ENCODE results near the gene PLXNA1.

PLXNA1 gene

DNA sequence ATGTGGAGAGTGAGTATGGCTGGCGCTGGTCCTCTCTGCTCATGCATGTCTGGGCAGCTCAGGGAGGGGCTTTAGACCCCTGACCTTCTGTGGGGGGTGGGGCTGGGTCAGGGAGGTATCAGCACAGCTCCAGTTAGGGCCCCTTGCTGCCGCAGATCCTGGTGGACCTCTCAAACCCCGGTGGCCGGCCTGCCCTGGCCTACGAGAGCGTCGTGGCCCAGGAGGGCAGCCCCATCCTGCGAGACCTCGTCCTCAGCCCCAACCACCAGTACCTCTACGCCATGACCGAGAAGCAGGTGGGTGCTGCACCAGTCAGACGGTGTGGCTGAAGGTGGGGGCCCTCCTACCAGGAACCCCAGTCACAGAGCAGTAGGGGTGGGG is 20.2 kb downstream of the PLXNA1 start:
- no peak for DNase-seq

DNA sequence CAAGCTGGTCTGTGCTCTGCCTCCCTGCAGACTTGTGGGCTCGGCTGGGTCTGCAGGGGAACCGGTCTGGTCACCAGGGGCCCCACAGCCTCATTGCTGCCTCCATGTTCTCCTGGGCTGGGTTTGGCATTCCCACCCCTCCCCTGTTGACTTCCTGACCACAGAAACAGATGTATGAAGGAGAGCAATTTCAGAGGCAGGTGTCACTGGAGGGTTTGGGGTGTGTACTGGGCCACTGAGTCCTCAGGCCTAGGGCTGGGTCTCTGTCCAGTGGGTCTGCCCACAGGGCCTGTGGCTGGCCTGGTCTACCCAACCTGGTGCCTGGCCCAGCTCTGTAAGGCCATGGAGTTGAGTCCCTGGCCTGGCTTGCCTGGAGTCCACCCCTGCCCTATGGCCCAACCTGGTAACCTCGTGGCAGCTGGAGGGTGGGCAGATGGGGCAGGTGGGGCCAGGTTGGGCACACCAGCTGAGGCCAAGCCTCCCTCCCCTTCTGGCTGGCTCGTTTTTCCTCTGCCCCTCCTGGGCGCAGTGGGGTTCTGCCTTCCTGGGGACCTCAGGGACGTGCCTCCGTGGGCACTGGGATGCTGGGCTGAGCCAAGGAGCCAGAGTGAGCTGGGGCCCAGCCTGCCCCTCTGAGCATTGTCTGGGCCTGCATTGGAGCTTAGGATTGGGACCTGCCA is 20.8 kb downstream of the PLXNA1 start:
- DNase-seq = no peak

DNA sequence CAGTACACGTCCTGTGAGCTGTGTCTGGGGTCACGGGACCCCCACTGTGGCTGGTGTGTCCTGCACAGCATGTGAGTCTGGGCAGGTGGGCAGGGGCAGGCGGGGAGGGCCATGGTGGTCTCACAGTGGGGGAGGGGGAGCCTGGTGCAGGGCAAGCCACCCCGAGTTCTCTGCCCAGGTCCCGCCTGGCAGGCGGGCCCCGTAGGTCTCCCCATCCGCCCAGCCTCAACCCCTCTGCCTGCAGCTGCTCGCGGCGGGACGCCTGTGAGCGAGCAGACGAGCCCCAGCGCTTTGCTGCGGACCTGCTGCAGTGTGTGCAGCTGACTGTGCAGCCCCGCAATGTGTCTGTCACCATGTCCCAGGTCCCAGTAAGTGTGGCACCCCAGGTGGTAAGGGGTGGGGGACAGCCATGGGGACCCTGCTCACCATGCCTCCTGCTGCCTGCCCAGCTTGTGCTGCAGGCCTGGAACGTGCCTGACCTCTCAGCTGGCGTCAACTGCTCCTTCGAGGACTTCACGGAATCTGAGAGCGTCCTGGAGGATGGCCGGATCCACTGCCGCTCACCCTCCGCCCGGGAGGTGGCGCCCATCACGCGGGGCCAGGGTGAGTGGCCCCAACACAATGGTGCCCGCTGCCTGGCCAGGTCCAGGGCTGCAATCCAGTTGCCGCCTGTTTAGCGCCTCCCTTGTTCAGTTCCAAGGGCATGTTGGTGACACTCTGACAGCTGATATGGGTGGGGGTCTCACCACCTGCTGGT is 21.9 kb downstream of the PLXNA1 start:
- no peak for DNase-seq

DNA sequence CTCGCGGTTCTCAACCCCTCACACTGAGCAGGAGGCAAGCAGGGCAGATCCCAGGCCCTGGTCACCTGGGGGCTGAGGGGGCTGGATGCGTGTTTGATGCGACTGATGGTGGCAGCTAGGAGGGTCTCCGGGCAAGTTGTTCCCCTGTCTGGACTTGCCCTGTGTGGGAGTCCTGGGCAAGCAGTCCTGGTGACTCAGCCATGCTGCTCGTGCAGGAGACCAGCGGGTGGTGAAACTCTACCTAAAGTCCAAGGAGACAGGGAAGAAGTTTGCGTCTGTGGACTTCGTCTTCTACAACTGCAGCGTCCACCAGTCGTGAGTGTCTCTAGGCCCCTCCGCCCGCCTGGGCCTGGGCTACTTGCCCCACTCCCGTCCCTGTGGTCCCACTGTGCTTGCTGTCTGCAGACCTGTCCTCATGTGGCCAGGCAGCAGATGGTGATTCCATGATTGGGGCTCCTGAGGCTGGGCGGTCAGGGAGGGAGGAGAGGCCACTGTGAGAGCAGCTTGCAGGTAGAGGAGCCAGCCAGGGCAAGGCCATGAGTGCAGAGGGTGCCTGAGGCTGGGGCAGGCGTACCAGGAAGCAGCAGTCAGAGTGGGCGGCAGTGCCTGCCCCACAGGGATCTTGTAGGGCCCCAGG is 23.1 kb downstream of the PLXNA1 start:
- no peak for DNase-seq

GRCh38 chr3:127006781-127007436 is 24.0 kb downstream of the PLXNA1 start:
- DNase-seq = no peak

DNA sequence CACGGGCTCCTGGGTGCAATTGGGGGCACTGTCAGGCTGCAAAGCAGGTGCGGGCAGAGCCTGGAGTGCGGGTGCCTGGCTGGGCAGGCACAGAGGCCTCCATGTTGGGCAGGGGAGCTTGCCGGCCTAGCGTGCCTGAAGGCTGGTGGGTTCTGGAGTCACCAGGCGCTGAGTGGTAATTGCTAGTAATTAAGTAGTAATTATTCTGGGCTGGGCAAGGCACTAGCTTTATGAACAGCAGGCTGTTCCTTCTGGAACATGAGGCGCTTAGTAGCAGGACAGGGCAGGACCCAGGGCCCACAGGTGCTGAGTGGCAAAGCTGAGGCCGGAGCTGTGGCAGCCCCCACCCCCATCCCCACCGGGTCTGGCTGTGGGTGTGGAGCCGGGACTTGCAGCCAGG is 25.3 kb downstream of the PLXNA1 start:
- DNase-seq = no peak

GRCh38 chr3:127009531-127009930 is 26.6 kb downstream of the PLXNA1 start:
- DNase-seq = no peak

DNA sequence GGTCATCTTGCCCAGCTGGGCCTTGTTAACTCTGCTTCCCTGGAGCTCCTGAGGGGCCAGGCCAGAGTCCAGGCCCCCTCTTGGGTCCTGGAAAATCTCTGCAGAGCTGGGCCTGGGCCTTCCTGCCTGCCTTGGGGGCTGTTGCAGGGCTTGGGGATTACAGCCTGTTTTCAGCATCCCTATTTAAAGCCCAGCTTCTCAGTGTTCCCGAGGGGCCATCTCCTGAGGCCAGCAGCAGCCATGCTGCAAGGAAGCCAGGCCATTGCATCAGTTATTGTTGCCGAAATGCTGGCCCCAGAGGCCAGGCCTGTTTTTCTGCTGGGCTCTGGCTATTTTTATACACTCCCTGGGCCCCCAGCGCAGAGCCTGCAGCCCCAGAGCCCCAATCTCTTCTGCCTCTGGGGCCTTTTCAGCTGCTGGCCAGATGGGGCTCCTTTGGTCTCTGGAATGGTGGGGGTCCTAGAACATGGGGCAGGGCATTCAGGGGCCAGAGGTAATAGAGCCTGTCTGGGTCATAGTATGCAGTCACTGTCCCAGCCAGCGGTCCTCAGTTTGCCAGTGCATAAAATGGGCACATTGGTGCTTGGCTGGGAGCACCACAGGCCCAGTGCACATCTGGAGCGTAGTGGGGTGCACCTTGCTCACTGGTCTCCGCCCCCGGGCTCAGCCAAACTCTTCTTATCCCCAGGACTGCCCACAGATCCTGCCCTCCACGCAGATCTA is 28.5 kb downstream of the PLXNA1 start:
- no peak for DNase-seq

DNA sequence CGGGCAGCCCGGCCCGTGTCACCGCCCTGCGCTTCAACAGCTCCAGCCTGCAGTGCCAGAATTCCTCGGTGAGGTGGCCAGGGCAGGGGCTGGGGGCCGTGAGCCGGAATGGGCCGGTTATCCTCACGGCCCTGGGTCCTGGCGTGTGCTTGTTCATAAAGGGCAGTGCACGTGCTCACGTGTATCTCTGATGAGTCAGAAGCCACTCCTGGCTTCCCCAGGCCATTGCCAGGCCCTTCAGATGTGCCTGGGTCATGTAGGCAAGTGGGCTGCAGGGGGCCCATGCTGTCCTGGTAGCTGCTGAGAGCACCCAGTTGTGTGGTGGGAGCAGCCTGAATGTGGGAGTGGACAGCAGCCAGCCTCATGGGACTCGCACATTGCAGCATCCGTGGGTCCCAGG is 29.2 kb downstream of the PLXNA1 start:
- DNase-seq = no peak

DNA sequence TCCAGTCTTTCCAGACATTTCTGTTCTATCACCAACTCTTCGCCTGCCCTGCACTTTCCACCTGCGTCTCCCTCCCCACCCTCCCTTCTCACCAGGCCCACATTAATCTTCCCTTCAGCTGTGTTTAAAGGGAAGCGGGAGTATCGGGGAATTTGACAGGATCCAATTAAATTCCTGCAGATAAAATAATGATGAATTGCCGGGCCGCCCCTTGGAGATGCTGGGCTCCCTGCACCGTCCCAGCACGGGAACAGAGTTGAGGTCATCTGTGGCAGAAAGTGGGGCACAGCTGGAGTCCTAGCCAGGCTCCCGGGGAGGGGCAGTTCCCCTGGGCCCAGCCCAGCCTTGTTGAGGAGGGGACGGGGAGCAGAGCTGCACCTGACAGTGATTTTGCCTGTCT is 30.3 kb downstream of the PLXNA1 start:
- no peak for DNase-seq

- no peak for DNase-seq
Measured at GRCh38 chr3:127013758-127014535, 31.0 kb downstream of the PLXNA1 start.

GRCh38 chr3:127014536-127015281 is 31.8 kb downstream of the PLXNA1 start:
- no peak for DNase-seq

DNA sequence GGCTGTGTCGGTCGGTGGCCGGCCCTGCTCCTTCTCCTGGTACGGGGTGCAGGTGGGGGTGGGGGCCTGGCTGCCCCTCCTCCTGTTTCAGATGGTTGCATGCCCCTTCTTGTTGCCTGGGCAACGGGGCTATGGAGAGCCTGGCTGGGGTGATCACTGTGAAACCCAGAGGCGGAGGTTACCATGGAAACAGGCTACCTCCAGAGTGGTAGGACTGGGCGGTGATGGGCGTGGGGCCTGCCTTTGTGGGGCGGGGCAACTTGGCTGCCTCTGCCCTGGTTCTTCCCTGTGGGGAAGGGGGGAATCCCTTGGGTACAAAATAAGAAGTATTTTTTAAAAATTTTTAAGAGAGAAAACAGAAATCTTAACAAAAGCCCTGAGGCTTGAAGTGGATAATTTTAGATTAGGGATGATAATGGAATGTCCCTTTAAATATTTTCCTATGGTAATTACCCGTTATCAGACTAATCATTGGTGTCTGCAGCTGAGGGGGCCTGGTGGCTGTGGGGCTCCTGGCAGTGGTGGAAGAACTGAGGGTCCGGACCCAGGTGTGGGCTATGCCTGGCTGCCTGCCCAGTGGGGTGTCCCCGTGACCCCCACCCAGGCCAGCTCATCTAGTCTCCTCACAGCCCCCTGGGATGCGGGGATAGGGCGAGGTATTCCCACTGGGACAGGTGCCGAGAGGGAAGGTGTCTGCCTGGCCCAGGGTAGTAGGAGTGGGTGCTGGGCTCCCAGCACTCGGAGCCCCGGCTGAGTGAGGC is 32.5 kb downstream of the PLXNA1 start:
- DNase-seq = peak; percentile 53

GRCh38 chr3:127016043-127016343 is 33.1 kb downstream of the PLXNA1 start:
- no peak for DNase-seq

DNA sequence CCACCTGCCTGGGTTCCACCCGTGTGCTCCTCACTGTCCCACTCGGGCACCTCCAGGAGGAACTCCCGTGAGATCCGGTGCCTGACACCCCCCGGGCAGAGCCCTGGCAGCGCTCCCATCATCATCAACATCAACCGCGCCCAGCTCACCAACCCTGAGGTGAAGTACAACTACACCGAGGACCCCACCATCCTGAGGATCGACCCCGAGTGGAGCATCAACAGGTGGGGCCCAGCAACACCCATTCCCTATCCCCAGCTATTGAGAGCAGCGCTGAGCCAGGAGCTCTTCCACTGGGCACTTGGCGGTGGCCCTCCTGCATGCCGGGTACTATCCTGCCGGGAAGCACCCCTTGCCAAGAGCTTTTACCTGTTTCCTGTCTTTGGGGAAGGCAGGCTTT is 33.5 kb downstream of the PLXNA1 start:
- no peak for DNase-seq

DNA sequence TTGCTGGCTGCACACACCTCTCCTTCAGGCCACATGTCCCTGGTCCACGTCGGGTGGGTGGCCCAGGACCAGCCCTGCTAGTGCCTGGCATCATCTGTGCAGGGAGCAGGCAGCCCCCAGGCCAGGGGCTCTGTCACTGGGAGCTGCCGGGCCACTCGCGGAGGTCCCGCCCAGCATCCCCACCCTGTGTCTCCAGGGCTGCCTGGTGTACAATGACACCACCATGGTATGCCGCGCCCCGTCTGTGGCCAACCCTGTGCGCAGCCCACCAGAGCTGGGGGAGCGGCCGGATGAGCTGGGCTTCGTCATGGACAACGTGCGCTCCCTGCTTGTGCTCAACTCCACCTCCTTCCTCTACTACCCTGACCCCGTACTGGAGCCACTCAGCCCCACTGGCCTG is 34.3 kb downstream of the PLXNA1 start:
- DNase-seq = no peak

DNA sequence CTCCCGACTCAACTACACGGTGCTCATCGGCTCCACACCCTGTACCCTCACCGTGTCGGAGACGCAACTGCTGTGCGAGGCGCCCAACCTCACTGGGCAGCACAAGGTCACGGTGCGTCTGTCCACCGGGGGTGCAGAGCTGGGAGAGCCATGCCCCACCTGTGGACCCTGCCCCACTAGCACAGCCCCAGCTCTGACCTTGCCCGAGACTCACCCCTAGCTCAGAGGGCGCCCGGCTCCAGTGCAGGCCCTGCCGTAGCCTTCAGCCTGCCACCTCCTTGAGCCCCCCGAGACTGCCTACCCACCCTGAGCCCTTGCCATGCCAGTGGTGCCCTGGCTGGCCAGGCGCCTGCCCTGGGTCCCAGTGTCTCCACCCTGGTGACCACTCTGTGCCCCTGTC is 34.9 kb downstream of the PLXNA1 start:
- DNase-seq = no peak

DNA sequence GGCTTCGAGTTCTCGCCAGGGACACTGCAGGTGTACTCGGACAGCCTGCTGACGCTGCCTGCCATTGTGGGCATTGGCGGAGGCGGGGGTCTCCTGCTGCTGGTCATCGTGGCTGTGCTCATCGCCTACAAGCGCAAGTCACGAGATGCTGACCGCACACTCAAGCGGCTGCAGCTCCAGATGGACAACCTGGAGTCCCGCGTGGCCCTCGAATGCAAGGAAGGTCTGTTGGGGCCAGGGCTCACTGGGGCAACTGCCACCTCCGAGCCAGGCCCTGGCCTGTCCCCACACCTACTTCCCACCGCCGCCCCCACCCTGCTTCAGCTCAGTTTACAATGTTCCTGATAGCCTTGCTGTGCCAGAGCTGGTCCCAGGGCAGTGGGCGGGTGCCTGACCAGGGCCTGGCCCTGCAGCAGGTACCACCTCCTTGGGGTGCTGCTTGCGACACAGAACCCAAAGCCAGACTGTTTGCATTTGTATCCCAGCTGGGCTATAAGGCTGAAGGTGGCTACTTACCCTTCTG is 35.5 kb downstream of the PLXNA1 start:
- DNase-seq = no peak

DNA sequence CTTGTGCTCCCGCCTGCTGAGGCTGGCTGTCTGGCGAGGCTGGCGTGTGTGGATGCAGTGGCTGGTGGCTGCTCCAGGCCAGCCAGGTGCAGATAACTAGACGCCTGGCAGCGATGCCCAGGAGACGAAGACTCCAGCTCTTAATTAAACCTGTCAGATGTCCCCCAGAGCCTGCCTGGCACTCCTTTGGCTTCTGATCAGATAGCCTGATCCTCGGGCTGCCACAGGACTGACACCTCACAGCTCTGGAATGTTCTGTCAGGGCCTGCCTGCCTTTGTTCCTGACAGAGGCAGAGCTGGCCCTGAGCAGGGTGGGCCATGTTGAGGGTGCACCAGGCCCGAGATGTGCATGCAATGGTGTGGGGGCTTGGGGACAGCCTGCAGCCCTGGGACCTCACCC is 36.5 kb downstream of the PLXNA1 start:
- DNase-seq = no peak

GRCh38 chr3:127020543-127020942 is 37.6 kb downstream of the PLXNA1 start:
- no peak for DNase-seq

DNA sequence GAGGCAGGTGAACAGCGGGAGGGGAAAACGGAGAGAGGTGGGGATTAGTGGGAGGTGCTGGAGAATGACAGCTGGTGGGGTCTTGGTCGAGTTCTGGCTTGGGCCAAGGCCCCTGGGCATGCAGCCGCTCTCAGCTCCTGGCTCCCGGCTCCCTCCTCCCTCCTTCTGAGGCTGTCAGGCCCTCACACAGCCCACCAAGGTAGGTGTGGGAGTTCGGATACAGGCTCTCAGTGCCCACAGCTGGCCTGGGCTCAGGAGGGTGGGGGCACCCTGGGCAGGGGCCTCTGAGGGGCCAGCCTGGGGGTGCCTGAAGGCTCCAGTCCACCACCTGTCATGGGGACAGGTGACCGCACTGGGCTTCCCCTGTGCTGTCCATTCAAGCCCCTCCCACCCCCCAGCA is 39.9 kb downstream of the PLXNA1 start:
- no peak for DNase-seq
